ENCODE results near the gene IRF3.

IRF3 gene

DNA sequence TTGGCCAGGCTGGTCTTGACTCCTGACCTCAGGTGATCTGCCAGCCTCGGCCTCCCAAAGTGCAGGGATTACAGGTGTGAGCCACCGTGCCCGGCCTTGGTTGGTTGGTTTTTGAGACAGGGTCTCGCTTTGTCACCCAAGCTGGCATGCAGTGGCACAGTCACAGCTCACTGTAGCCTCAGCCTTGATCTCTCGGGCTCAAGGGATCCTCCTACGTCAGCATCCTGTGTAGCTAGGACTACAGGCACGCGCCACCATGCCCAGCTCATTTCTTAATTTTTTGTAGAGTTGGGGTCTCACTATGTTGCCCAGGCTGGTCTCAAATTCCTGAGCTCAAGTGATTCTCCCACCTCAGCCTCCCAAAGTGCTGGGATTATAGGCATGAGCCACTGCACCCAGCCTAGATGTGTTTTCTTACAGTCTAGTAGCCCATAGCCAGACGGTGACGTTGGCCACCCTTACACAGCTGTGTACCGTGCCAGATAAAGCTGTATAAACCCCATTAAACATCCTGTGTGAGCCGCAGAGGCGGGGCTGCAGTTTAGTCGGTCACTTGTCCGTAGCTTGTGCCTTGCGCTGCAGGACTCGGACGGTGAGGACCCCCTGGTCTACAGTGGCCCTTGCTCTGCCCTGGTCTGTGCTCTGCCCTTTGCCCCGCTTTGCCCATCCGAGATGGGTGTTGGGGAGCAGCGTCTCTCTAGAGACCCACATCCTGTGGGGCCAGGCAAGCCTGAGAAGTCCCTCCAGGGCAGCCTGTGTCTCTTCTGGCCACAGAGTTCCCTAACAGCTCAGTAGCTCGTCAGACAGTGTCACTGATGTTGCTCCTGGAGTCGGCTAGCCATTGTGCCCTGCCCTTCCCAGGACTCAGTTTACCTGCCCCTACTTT, 9.8 kb downstream of the IRF3 start:
- Histone ChIP-seq H3K56ac (ENCODE audit: low read length) (no peak overlapping the region), H3K4me3 (ENCODE audit: low read length) (no peak overlapping the region), H2BK15ac (replicated peaks; ENCODE audit: low read depth) (no peak overlapping the region), H3K27ac (ENCODE audit: low read depth, low read length) (no peak overlapping the region), H3K79me2 (ENCODE audit: control insufficient read depth, insufficient read depth, low read length) (no peaks in the 10 kb centered on the region), H4K5ac (ENCODE audit: low read length) (no peak overlapping the region), H2BK5ac (ENCODE audit: low read length) (no peak overlapping the region), H3K36me3 (ENCODE audit: control insufficient read depth, insufficient read depth, low read length) (peaks cover 21% of the 10 kb centered on the region), H4K8ac (ENCODE audit: low read depth, low read length) (no peak overlapping the region), H3K4ac (ENCODE audit: low read depth, low read length) (no peak overlapping the region), H3K23ac (ENCODE audit: low read length) (no peak overlapping the region), H3K4me1 (ENCODE audit: control insufficient read depth, low read depth, low read length) (no peaks in the 10 kb centered on the region), H3K18ac (ENCODE audit: low read length) (no peak overlapping the region), H3K27me3 (ENCODE audit: insufficient read depth, low read length, poor library complexity) (no peaks in the 10 kb centered on the region), H2AK5ac (ENCODE audit: low read length) (no peak overlapping the region), H2BK120ac (ENCODE audit: low read depth, low read length) (no peak overlapping the region), H3K9ac (ENCODE audit: low read length) (no peak overlapping the region), H3K79me1 (ENCODE audit: low read length) (peaks cover 1% of the 10 kb centered on the region), H3K4me2 (ENCODE audit: low read length) (no peak overlapping the region)
- no peak for DNase-seq
- no CpG with 5 or more reads among the region's 23 CpGs for WGBS (ENCODE audit: extremely low coverage, insufficient coverage, low lambda C conversion rate)

GRCh38 chr19:49654581-49654980, 11.1 kb downstream of the IRF3 start:
- Histone ChIP-seq H3K4me3 (ENCODE audit: low read length) (no peak overlapping the region), H3K4ac (ENCODE audit: low read depth, low read length) (no peak overlapping the region), H2BK120ac (ENCODE audit: low read depth, low read length) (no peak overlapping the region), H3K23ac (ENCODE audit: low read length) (no peak overlapping the region), H4K8ac (ENCODE audit: low read depth, low read length) (no peak overlapping the region), H2BK15ac (replicated peaks; ENCODE audit: low read depth) (no peak overlapping the region), H3K79me2 (ENCODE audit: control insufficient read depth, insufficient read depth, low read length) (no peaks in the 10 kb centered on the region), H2BK5ac (ENCODE audit: low read length) (no peak overlapping the region), H2AK5ac (ENCODE audit: low read length) (no peak overlapping the region), H3K56ac (ENCODE audit: low read length) (no peak overlapping the region), H3K4me2 (ENCODE audit: low read length) (no peak overlapping the region), H3K79me1 (ENCODE audit: low read length) (peaks cover 3% of the 10 kb centered on the region), H3K4me1 (ENCODE audit: control insufficient read depth, low read depth, low read length) (no peaks in the 10 kb centered on the region), H3K27me3 (ENCODE audit: insufficient read depth, low read length, poor library complexity) (no peaks in the 10 kb centered on the region), H3K36me3 (ENCODE audit: control insufficient read depth, insufficient read depth, low read length) (peaks cover 21% of the 10 kb centered on the region), H3K9ac (ENCODE audit: low read length) (no peak overlapping the region), H4K5ac (ENCODE audit: low read length) (no peak overlapping the region), H3K18ac (ENCODE audit: low read length) (no peak overlapping the region), H3K27ac (ENCODE audit: low read depth, low read length) (no peak overlapping the region)
- no CpG with 5 or more reads among the region's 10 CpGs for WGBS (ENCODE audit: extremely low coverage, insufficient coverage, low lambda C conversion rate)
- DNase-seq, result no peak

GRCh38 chr19:49653466-49653806, 12.2 kb downstream of the IRF3 start:
- Histone ChIP-seq H3K4me2 (ENCODE audit: low read length) (no peak overlapping the region), H3K9ac (ENCODE audit: low read length) (no peak overlapping the region), H3K4me3 (ENCODE audit: low read length) (no peak overlapping the region), H2BK5ac (ENCODE audit: low read length) (no peak overlapping the region), H3K79me2 (ENCODE audit: control insufficient read depth, insufficient read depth, low read length) (peaks cover 2% of the 10 kb centered on the region), H3K18ac (ENCODE audit: low read length) (no peak overlapping the region), H4K5ac (ENCODE audit: low read length) (no peak overlapping the region), H3K56ac (ENCODE audit: low read length) (no peak overlapping the region), H3K36me3 (ENCODE audit: control insufficient read depth, insufficient read depth, low read length) (peaks cover 16% of the 10 kb centered on the region), H4K8ac (ENCODE audit: low read depth, low read length) (no peak overlapping the region), H3K4me1 (ENCODE audit: control insufficient read depth, low read depth, low read length) (no peaks in the 10 kb centered on the region), H3K4ac (ENCODE audit: low read depth, low read length) (no peak overlapping the region), H3K27me3 (ENCODE audit: insufficient read depth, low read length, poor library complexity) (no peaks in the 10 kb centered on the region), H3K23ac (ENCODE audit: low read length) (no peak overlapping the region), H2AK5ac (ENCODE audit: low read length) (no peak overlapping the region), H2BK15ac (replicated peaks; ENCODE audit: low read depth) (no peak overlapping the region), H3K79me1 (ENCODE audit: low read length) (peaks cover 5% of the 10 kb centered on the region), H3K27ac (ENCODE audit: low read depth, low read length) (no peak overlapping the region), H2BK120ac (ENCODE audit: low read depth, low read length) (no peak overlapping the region)
- DNase-seq, result no peak
- WGBS (ENCODE audit: extremely low coverage, insufficient coverage, low lambda C conversion rate), result no CpG with 5 or more reads among the region's 13 CpGs

GRCh38 chr19:49652551-49653465, 12.8 kb downstream of the IRF3 start:
- Histone ChIP-seq H3K56ac (ENCODE audit: low read length) (no peak overlapping the region), H2BK5ac (ENCODE audit: low read length) (no peak overlapping the region), H3K36me3 (ENCODE audit: control insufficient read depth, insufficient read depth, low read length) (peaks cover 16% of the 10 kb centered on the region), H3K4me3 (ENCODE audit: low read length) (no peak overlapping the region), H3K4me1 (ENCODE audit: control insufficient read depth, low read depth, low read length) (no peaks in the 10 kb centered on the region), H2BK15ac (replicated peaks; ENCODE audit: low read depth) (no peak overlapping the region), H3K4me2 (ENCODE audit: low read length) (no peak overlapping the region), H2AK5ac (ENCODE audit: low read length) (no peak overlapping the region), H3K79me1 (ENCODE audit: low read length) (peaks cover 5% of the 10 kb centered on the region), H3K4ac (ENCODE audit: low read depth, low read length) (no peak overlapping the region), H3K18ac (ENCODE audit: low read length) (no peak overlapping the region), H3K27ac (ENCODE audit: low read depth, low read length) (no peak overlapping the region), H3K27me3 (ENCODE audit: insufficient read depth, low read length, poor library complexity) (no peaks in the 10 kb centered on the region), H3K23ac (ENCODE audit: low read length) (no peak overlapping the region), H4K8ac (ENCODE audit: low read depth, low read length) (no peak overlapping the region), H2BK120ac (ENCODE audit: low read depth, low read length) (no peak overlapping the region), H4K5ac (ENCODE audit: low read length) (no peak overlapping the region), H3K9ac (ENCODE audit: low read length) (no peak overlapping the region), H3K79me2 (ENCODE audit: control insufficient read depth, insufficient read depth, low read length) (peaks cover 2% of the 10 kb centered on the region)
- no CpG with 5 or more reads among the region's 58 CpGs for WGBS (ENCODE audit: extremely low coverage, insufficient coverage, low lambda C conversion rate)
- DNase-seq, result no peak

DNA sequence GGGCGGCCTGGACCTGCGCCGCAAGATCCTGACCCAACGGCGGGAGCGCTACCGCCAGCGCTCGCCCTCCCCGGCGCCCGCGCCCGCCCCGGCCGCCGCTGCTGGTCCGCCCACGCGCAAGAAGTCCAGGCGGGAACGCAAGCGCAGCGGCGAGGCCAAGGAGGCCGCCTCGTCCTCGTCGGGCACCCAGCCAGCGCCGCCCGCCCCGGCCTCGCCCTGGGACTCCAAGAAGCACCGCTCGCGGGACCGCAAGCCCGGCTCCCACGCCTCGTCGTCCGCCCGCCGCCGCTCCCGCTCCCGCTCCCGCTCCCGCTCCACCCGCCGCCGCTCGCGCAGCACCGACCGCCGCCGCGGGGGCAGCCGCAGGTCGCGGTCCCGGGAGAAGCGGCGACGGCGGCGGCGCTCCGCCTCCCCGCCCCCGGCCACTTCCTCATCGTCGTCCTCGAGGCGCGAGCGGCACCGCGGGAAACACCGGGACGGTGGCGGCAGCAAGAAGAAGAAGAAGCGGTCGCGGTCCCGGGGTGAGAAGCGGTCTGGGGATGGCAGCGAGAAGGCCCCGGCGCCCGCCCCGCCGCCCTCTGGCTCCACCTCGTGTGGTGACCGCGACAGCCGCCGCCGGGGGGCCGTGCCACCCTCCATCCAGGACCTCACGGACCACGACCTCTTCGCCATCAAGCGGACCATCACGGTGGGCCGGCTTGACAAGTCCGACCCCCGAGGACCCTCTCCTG, 13.7 kb downstream of the IRF3 start:
- H4K5ac ChIP-seq (ENCODE audit: low read length), result no peak overlapping the region
- H3K27me3 ChIP-seq (ENCODE audit: insufficient read depth, low read length, poor library complexity), result no peaks in the 10 kb centered on the region
- H3K79me2 ChIP-seq (ENCODE audit: control insufficient read depth, insufficient read depth, low read length), result peaks cover 2% of the 10 kb centered on the region
- no peak overlapping the region for H2BK15ac ChIP-seq (replicated peaks; ENCODE audit: low read depth)
- no peak overlapping the region for H3K23ac ChIP-seq (ENCODE audit: low read length)
- no peak overlapping the region for H3K56ac ChIP-seq (ENCODE audit: low read length)
- H3K9ac ChIP-seq (ENCODE audit: low read length), result no peak overlapping the region
- H2BK5ac ChIP-seq (ENCODE audit: low read length), result no peak overlapping the region
- no peaks in the 10 kb centered on the region for H3K4me1 ChIP-seq (ENCODE audit: control insufficient read depth, low read depth, low read length)
- H2BK120ac ChIP-seq (ENCODE audit: low read depth, low read length), result no peak overlapping the region
- H3K79me1 ChIP-seq (ENCODE audit: low read length), result peaks cover 10% of the 10 kb centered on the region
- no peak overlapping the region for H2AK5ac ChIP-seq (ENCODE audit: low read length)
- H3K18ac ChIP-seq (ENCODE audit: low read length), result no peak overlapping the region
- no peak overlapping the region for H3K4me3 ChIP-seq (ENCODE audit: low read length)
- H4K8ac ChIP-seq (ENCODE audit: low read depth, low read length), result no peak overlapping the region
- DNase-seq, result no peak
- H3K27ac ChIP-seq (ENCODE audit: low read depth, low read length), result no peak overlapping the region
- no peak overlapping the region for H3K4me2 ChIP-seq (ENCODE audit: low read length)
- H3K4ac ChIP-seq (ENCODE audit: low read depth, low read length), result no peak overlapping the region
- no CpG with 5 or more reads among the region's 110 CpGs for WGBS (ENCODE audit: extremely low coverage, insufficient coverage, low lambda C conversion rate)
- H3K36me3 ChIP-seq (ENCODE audit: control insufficient read depth, insufficient read depth, low read length), result peaks cover 13% of the 10 kb centered on the region
